OCI-LY7 (cell line): ENCODE data around the gene HMGN4. TPM values are rescaled to one million over a fixed set of nuclear protein-coding genes. Genes with fewer than 3 reads are reported as not detected.

Experiments used
- BruUV-seq: library from RNA; stranded (reverse); fragments of 400-500 nt; replicated peaks from 2 replicates; lab custom pipeline; 2021; lab: Mats Ljungman, UMichigan
- CTCF ChIA-PET: fragments of 300-600 bp; sonication (Branson Sonifier 250); formaldehyde crosslinking; loops from one replicate; lab custom pipeline; 2022; ENCODE audit warnings: antibody characterized with exemption; ENCODE audit not compliant: unreplicated experiment; lab: Charles Lee
- POLR2A ChIA-PET: fragments of 300-600 bp; sonication (Branson Sonifier 250); formaldehyde crosslinking; loops from one replicate; lab custom pipeline; 2022; ENCODE audit warnings: antibody characterized with exemption; lab: Charles Lee
- DNase-seq: peaks from one replicate; pipeline ENCODE4 v3.0.0-alpha.2; 2015; ENCODE audit warnings: low spot score
- H2AFZ ChIP-seq: fragments of 200-600 bp; sonication (generic), shearing (Covaris generic); 2 replicates; pipeline ENCODE4 v1.6.1; 2014; ENCODE audit warnings: mild to moderate bottlenecking, antibody characterized with exemption, low read length, moderate library complexity
- H3K27ac ChIP-seq: fragments of 200-600 bp; sonication (generic); 2 replicates; pipeline ENCODE4 v1.5.1; 2014; ENCODE audit warnings: mixed run types, low read depth, mild to moderate bottlenecking, moderate library complexity, low read length, inconsistent platforms; ENCODE audit not compliant: poor library complexity, severe bottlenecking
- H3K36me3 ChIP-seq: fragments of 200-600 bp; sonication (generic); 2 replicates; pipeline ENCODE4 v1.6.1; 2014; ENCODE audit warnings: mild to moderate bottlenecking, antibody characterized with exemption, low read length, moderate library complexity, mixed read lengths; ENCODE audit not compliant: insufficient read depth
- H3K4me1 ChIP-seq: fragments of 200-600 bp; sonication (generic); 2 replicates; pipeline ENCODE4 v1.5.1; 2014; ENCODE audit warnings: mild to moderate bottlenecking, low read length; ENCODE audit not compliant: insufficient read depth, poor library complexity, severe bottlenecking
- H3K4me2 ChIP-seq: fragments of 200-600 bp; sonication (generic); 2 replicates; pipeline ENCODE4 v1.6.1; 2014; ENCODE audit warnings: mild to moderate bottlenecking, low read length
- H3K4me3 ChIP-seq: fragments of 200-600 bp; sonication (generic); 2 replicates; pipeline ENCODE4 v1.5.1; 2014; ENCODE audit warnings: mild to moderate bottlenecking, low read depth, low read length; ENCODE audit not compliant: poor library complexity, severe bottlenecking
- H3K79me2 ChIP-seq: fragments of 200-600 bp; sonication (generic); 2 replicates; pipeline ENCODE4 v1.6.1; 2016; ENCODE audit warnings: low read depth, mild to moderate bottlenecking, low read length, moderate library complexity, mixed read lengths; ENCODE audit not compliant: insufficient read depth
- H3K9me2 ChIP-seq: fragments of 200-600 bp; sonication (generic); 2 replicates; pipeline ENCODE4 v1.6.1; 2016; ENCODE audit warnings: mild to moderate bottlenecking, low read length, mixed read lengths; ENCODE audit not compliant: insufficient read depth
- H3K9me3 ChIP-seq: fragments of 200-600 bp; sonication (generic); 2 replicates; pipeline ENCODE4 v1.6.1; 2014; ENCODE audit warnings: mild to moderate bottlenecking, mixed run types, low read length, mixed read lengths
- H4K20me1 ChIP-seq: fragments of 200-600 bp; sonication (generic); 2 replicates; pipeline ENCODE4 v1.6.1; 2014; ENCODE audit warnings: mild to moderate bottlenecking, antibody characterized with exemption, low read length, moderate library complexity, mixed read lengths; ENCODE audit not compliant: insufficient read depth
- EZH2phosphoT487 ChIP-seq: fragments of 200-600 bp; sonication (generic); IDR thresholded peaks from 2 replicates; pipeline ENCODE4 v1.6.1; 2018; ENCODE audit warnings: low read depth, borderline replicate concordance, mild to moderate bottlenecking, mixed run types, antibody characterized with exemption, low read length, moderate library complexity, mixed read lengths
- intact Hi-C: fragments of 100-400 bp; cut with micrococcal nuclease; formaldehyde crosslinking; loops from one replicate; pipeline ENCODE4 v1.10.0; 2022; ENCODE audit not compliant: unreplicated experiment
- small RNA-seq: library from RNA; depleted of rRNA; stranded (forward); fragments of <200 nt; gene quantifications from one replicate; pipeline ENCODE3, GENCODE V24; 2014
- total RNA-seq, 2 experiments: library from RNA; depleted of rRNA in 1 of 2; stranded (reverse); fragments of >200 nt in 1 of 2; shearing (Covaris generic) in 1 of 2; gene quantifications; 2 replicates each; pipeline ENCODE4 v1.2.3, GENCODE V29; 2014 to 2022
- TF ChIP-seq, protein P1 (sequence below): fragments of 200-600 bp; sonication (generic); conservative IDR thresholded peaks from 2 replicates; pipeline ENCODE4 v1.5.1; 2014; ENCODE audit warnings: mild to moderate bottlenecking, antibody characterized with exemption, low read length, moderate library complexity, mixed read lengths

The HMGN4 gene
- total RNA-seq, 2 experiments from 2014 or later: 104 to 113 TPM

DNA sequence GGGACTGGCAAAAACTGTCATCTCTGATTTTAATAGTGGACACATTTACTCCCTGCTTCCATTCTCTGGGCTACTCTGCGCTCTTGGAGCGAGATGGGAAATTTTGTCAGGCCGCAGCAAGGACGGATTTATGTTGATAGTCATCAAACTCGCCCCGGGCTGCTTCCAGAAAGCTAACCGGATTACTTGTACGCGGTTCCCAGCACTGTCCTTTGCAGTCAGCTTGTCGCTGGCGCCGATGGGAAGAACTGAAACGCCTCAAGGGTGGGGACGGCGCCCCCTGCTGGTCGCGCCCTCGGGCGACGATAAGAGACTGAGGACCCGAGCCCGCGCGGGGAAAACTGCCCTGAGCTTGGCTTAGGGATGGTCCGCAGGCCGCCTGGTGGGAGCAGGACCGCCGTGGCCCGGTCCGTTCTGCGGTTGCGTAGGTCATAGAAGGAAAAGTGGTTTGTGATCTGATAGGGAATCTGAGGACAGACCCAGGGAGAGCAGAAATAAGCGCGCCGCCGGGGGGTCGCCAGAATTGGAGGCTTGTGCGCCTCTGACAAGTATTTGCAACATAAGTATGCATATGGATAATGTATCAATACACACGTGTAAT is 57.6 kb downstream of the HMGN4 start:
- Histone ChIP-seq H3K4me1 (peaks cover 30% of the 10 kb centered on the region), H3K4me2 (peak overlapping the region; percentile 92), H3K9me2 (no peaks in the 10 kb centered on the region), H3K4me3 (peak overlapping the region; percentile 91), H4K20me1 (0 out of 2 replicates have a peak, but pooled peaks cover 7% of the 10 kb centered on the region), H3K9me3 (no peaks in the 10 kb centered on the region), H3K36me3 (peaks cover 30% of the 10 kb centered on the region), H3K27ac (peak overlapping the region; percentile 60), H3K79me2 (peaks cover 26% of the 10 kb centered on the region), H2AFZ (peak overlapping the region; percentile 65; the same call in 1 of the 2 replicates)
- no TSS peak for BruUV-seq
- ChIA-PET CTCF (interaction anchor here (0.8 to 1.6 kb wide), 4 partner anchors 14 to 256 kb away, joined by 3 to 7 read pairs (median 3); no protein-coding TSS in a partner anchor), POLR2A (interaction anchor here (0.6 to 1.2 kb wide), 7 partner anchors 19 to 379 kb away, joined by 3 to 5 read pairs (median 3); a partner anchor contains a TSS)
- no peak for TF ChIP-seq EZH2phosphoT487
- TF ChIP-seq, protein P1, sequence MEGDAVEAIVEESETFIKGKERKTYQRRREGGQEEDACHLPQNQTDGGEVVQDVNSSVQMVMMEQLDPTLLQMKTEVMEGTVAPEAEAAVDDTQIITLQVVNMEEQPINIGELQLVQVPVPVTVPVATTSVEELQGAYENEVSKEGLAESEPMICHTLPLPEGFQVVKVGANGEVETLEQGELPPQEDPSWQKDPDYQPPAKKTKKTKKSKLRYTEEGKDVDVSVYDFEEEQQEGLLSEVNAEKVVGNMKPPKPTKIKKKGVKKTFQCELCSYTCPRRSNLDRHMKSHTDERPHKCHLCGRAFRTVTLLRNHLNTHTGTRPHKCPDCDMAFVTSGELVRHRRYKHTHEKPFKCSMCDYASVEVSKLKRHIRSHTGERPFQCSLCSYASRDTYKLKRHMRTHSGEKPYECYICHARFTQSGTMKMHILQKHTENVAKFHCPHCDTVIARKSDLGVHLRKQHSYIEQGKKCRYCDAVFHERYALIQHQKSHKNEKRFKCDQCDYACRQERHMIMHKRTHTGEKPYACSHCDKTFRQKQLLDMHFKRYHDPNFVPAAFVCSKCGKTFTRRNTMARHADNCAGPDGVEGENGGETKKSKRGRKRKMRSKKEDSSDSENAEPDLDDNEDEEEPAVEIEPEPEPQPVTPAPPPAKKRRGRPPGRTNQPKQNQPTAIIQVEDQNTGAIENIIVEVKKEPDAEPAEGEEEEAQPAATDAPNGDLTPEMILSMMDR: peak; percentile 96
- intact Hi-C loops: loop anchor here (1.0 to 5.0 kb wide), 3 partner anchors 23 to 418 kb away; no protein-coding TSS in a partner anchor
- DNase-seq: peak; percentile 92

Small RNA genes within 50 kb of the gene (small RNA-seq; reads per million reads assigned to genes)
- gene RNU6-502P: not detected

Other genes with a start within 250 kb of the HMGN4 start
- gene BTN3A2, start 173.2 kb upstream of the HMGN4 start, total RNA-seq (2014; rRNA removed; shearing (Covaris generic)): 47.9 and 54.5 TPM in 2 replicates
- gene BTN3A2, start 173.2 kb upstream of the HMGN4 start, total RNA-seq (2022): 70.8 and 95.7 TPM in 2 replicates
- 42.0 and 45.1 TPM in 2 replicates for gene BTN2A2, start 155.3 kb upstream of the HMGN4 start, total RNA-seq (2014; rRNA removed; shearing (Covaris generic))
- 35.0 and 44.8 TPM in 2 replicates for gene BTN2A2, start 155.3 kb upstream of the HMGN4 start, total RNA-seq (2022)
- gene BTN3A1, start 136.1 kb upstream of the HMGN4 start, total RNA-seq (2014; rRNA removed; shearing (Covaris generic)): 33.4 and 34.6 TPM in 2 replicates
- 33.3 and 46.5 TPM in 2 replicates for gene BTN3A1, start 136.1 kb upstream of the HMGN4 start, total RNA-seq (2022)
- 17.4 and 20.5 TPM in 2 replicates for gene BTN3A3, start 97.9 kb upstream of the HMGN4 start, total RNA-seq (2014; rRNA removed; shearing (Covaris generic))
- 22.1 and 26.9 TPM in 2 replicates for gene BTN3A3, start 97.9 kb upstream of the HMGN4 start, total RNA-seq (2022)
- gene BTN2A1, start 80.4 kb upstream of the HMGN4 start, total RNA-seq (2014; rRNA removed; shearing (Covaris generic)): 15.4 and 22.8 TPM in 2 replicates
- 23.4 and 23.5 TPM in 2 replicates for gene BTN2A1, start 80.4 kb upstream of the HMGN4 start, total RNA-seq (2022)
- 0.25 and 0.36 TPM in 2 replicates for gene BTN1A1, start 38.1 kb upstream of the HMGN4 start, total RNA-seq (2014; rRNA removed; shearing (Covaris generic))
- gene BTN1A1, start 38.1 kb upstream of the HMGN4 start, total RNA-seq (2022): 1.0 and 1.1 TPM in 2 replicates
- gene ABT1, start 58.6 kb downstream of the HMGN4 start, total RNA-seq (2014; rRNA removed; shearing (Covaris generic)): 32.2 and 34.6 TPM in 2 replicates
- gene ABT1, start 58.6 kb downstream of the HMGN4 start, total RNA-seq (2022): 25.3 and 26.3 TPM in 2 replicates
- 10.8 and 12.2 TPM in 2 replicates for gene ZNF322, start 121.4 kb downstream of the HMGN4 start, total RNA-seq (2014; rRNA removed; shearing (Covaris generic))
- gene ZNF322, start 121.4 kb downstream of the HMGN4 start, total RNA-seq (2022): 19.0 and 23.7 TPM in 2 replicates